ENCODE measurements around the gene FBN3.

DNA sequence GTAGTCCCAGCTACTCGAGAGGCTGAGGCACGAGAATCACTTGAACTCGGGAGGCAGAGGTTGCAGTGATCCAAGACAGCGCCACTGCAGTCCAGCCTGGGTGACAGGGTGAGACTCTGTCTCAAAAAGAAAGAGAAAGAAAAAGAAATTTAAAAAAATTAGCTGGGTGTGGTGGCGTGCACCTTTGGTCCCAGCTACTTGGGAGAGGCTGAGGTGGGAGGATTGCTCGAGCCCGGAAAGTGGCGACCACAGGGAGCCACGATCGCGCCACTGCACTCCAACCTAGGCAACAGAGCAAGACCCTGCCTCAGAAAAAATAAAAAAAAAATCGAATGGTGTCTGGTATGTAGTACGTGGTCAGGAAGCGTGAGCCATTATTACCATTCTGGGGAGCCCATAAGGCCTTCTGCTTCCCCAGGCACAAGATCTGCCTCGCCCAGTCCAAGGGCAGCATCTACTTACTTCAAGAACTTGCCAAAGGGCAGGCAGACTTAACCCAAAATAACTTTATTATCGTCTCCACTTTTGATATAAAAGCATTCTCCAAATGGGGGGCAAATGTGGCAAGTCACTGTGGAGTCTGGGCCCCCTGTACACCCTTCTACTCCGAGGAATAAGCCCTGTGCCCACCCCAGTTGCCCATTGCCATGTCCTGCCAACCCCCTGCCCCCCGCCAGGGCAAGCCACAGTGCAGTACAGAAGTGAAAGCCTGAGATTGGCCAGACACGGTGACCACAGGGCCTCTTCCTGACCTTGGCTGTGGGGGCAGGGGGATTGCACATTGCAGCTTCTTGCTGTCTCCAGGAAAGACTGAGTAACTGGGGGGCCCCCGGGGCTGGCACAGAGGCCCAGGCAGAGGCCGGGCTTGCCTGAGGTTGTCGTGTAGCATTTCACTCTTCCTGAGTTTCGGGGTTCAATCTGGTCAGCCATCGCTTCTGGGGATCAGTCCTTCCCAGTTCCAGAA lies 84.2 kb downstream of the FBN3 start:
- no peak for TF ChIP-seq EZH2 (IDR thresholded peaks at IDR 0.05)
- TF ChIP-seq FOXP2 (optimal IDR thresholded peaks at IDR 0.05; ENCODE audit: control extremely low read depth, extremely low read length, insufficient read depth), result no peak
